H9 (cell line): Measurements from ENCODE around the gene ADARB2. TPM values are rescaled to one million over a fixed set of nuclear protein-coding genes. Genes with fewer than 3 reads are reported as not detected.

ENCODE experiments used
- DNase-seq: peaks from one replicate; pipeline ENCODE4 v3.0.0-alpha.2; 2017
- H2AFZ ChIP-seq: one replicate; pipeline ENCODE4 v1.6.1; 2013; ENCODE audit warnings: mild to moderate bottlenecking, low read length, control low read depth, moderate library complexity
- H2AK5ac ChIP-seq: 2 replicates; pipeline ENCODE4 v1.6.1; 2013; ENCODE audit warnings: low read length, control low read depth, mixed read lengths; ENCODE audit not compliant: insufficient read length
- H2BK120ac ChIP-seq: one replicate; pipeline ENCODE4 v1.6.1; 2013; ENCODE audit warnings: low read depth, mild to moderate bottlenecking, low read length, control low read depth, inconsistent platforms; ENCODE audit not compliant: poor library complexity, severe bottlenecking
- H2BK12ac ChIP-seq: 2 replicates; pipeline ENCODE4 v1.6.1; 2013; ENCODE audit warnings: low read length, control low read depth, mixed read lengths, low read depth; ENCODE audit not compliant: insufficient read length
- H2BK15ac ChIP-seq: 2 replicates; pipeline ENCODE4 v1.6.1; 2013; ENCODE audit warnings: low read depth, low read length, control low read depth
- H2BK20ac ChIP-seq: one replicate; pipeline ENCODE4 v1.6.1; 2013; ENCODE audit warnings: low read depth, mild to moderate bottlenecking, low read length, control low read depth, inconsistent platforms; ENCODE audit not compliant: poor library complexity, severe bottlenecking
- H2BK5ac ChIP-seq: 2 replicates; pipeline ENCODE4 v1.6.1; 2013; ENCODE audit warnings: low read length, control low read depth, mixed read lengths; ENCODE audit not compliant: insufficient read length
- H3K14ac ChIP-seq: 2 replicates; pipeline ENCODE4 v1.6.1; 2013; ENCODE audit warnings: low read length, control low read depth; ENCODE audit not compliant: insufficient read depth
- H3K18ac ChIP-seq: 2 replicates; pipeline ENCODE4 v1.6.1; 2013; ENCODE audit warnings: low read depth, mild to moderate bottlenecking, mixed read lengths, low read length, control low read depth; ENCODE audit not compliant: insufficient read length
- H3K23ac ChIP-seq: 2 replicates; pipeline ENCODE4 v1.6.1; 2013; ENCODE audit warnings: low read length, control low read depth, mixed read lengths, low read depth; ENCODE audit not compliant: insufficient read length
- H3K23me2 ChIP-seq: 2 replicates; pipeline ENCODE4 v1.6.1; 2013; ENCODE audit warnings: low read depth, mild to moderate bottlenecking, mixed read lengths, low read length, control low read depth; ENCODE audit not compliant: insufficient read length, poor library complexity, severe bottlenecking
- H3K27ac ChIP-seq: 2 replicates; pipeline ENCODE4 v1.5.1; 2013; ENCODE audit warnings: low read length, control low read depth, mixed read lengths, low read depth; ENCODE audit not compliant: insufficient read length
- H3K27me3 ChIP-seq: 2 replicates; pipeline ENCODE4 v1.6.1; 2013; ENCODE audit warnings: low read length, control low read depth, inconsistent platforms; ENCODE audit not compliant: insufficient read depth
- H3K4ac ChIP-seq: 2 replicates; pipeline ENCODE4 v1.6.1; 2013; ENCODE audit warnings: low read depth, mild to moderate bottlenecking, control low read depth, inconsistent platforms, low read length, moderate library complexity
- H3K4me1 ChIP-seq: 2 replicates; pipeline ENCODE4 v1.6.1; 2013; ENCODE audit warnings: low read length, control low read depth, inconsistent platforms; ENCODE audit not compliant: insufficient read depth
- H3K4me2 ChIP-seq: 2 replicates; pipeline ENCODE4 v1.6.1; 2013; ENCODE audit warnings: low read length, control low read depth, mixed read lengths; ENCODE audit not compliant: insufficient read length, insufficient read depth
- H3K56ac ChIP-seq: 2 replicates; pipeline ENCODE4 v1.6.1; 2013; ENCODE audit warnings: low read depth, mild to moderate bottlenecking, mixed read lengths, low read length, control low read depth; ENCODE audit not compliant: insufficient read length
- H3K79me1 ChIP-seq: 2 replicates; pipeline ENCODE4 v1.6.1; 2013; ENCODE audit warnings: low read depth, mild to moderate bottlenecking, moderate library complexity, low read length, control low read depth, inconsistent platforms; ENCODE audit not compliant: insufficient read depth, poor library complexity, severe bottlenecking
- H3K79me2 ChIP-seq: 2 replicates; pipeline ENCODE4 v1.6.1; 2013; ENCODE audit warnings: low read length, control low read depth, inconsistent platforms; ENCODE audit not compliant: insufficient read depth
- H3K9ac ChIP-seq: 2 replicates; pipeline ENCODE4 v1.6.1; 2013; ENCODE audit warnings: low read length, control low read depth, mixed read lengths; ENCODE audit not compliant: insufficient read length; ENCODE audit errors: extremely low read depth
- H3K9me3 ChIP-seq: one replicate; pipeline ENCODE4 v1.6.1; 2013; ENCODE audit warnings: low read depth, low read length, inconsistent platforms; ENCODE audit not compliant: control insufficient read depth
- H3T11ph ChIP-seq: one replicate; pipeline ENCODE4 v1.6.1; 2013; ENCODE audit warnings: mild to moderate bottlenecking, low read length, control low read depth, inconsistent platforms
- H4K20me1 ChIP-seq: one replicate; pipeline ENCODE4 v1.6.1; 2013; ENCODE audit not compliant: control insufficient read depth, insufficient read length, insufficient read depth
- H4K5ac ChIP-seq: 2 replicates; pipeline ENCODE4 v1.6.1; 2013; ENCODE audit warnings: low read depth, mild to moderate bottlenecking, mixed read lengths, low read length, control low read depth; ENCODE audit not compliant: insufficient read length
- H4K8ac ChIP-seq: replicated peaks from 2 replicates; pipeline ENCODE4 v1.6.1; 2013; ENCODE audit warnings: low read length, control low read depth, mixed read lengths, low read depth; ENCODE audit not compliant: insufficient read length
- H4K91ac ChIP-seq: 2 replicates; pipeline ENCODE4 v1.6.1; 2013; ENCODE audit warnings: low read depth, mild to moderate bottlenecking, moderate library complexity, mixed read lengths, low read length, control low read depth; ENCODE audit not compliant: insufficient read length
- H3K27ac Mint-ChIP-seq, 3 experiments: 2 replicates in 2 of 3; 3 replicates in 1 of 3; pipeline ENCODE4 v1.8.0; 2020 to 2021; ENCODE audit warnings: mixed read lengths in 3 of 3, mild to moderate bottlenecking in 1 of 3, moderate library complexity in 1 of 3
- H3K27me3 Mint-ChIP-seq: 2 replicates; pipeline ENCODE4 v1.8.0; 2021; ENCODE audit warnings: low read depth, mild to moderate bottlenecking, moderate library complexity, mixed read lengths
- H3K36me3 Mint-ChIP-seq, 3 experiments: 2 replicates in 2 of 3; 3 replicates in 1 of 3; pipeline ENCODE4 v1.8.0; 2020 to 2021; ENCODE audit warnings: low read depth in 3 of 3, mixed read lengths in 3 of 3; ENCODE audit not compliant: insufficient read depth in 1 of 3
- H3K4me1 Mint-ChIP-seq, 2 experiments: 2 replicates each; pipeline ENCODE4 v1.8.0; 2020; ENCODE audit warnings: mixed read lengths in 2 of 2
- H3K4me3 Mint-ChIP-seq, 2 experiments: 2 replicates in 1 of 2; 3 replicates in 1 of 2; pipeline ENCODE4 v1.8.0; 2020 to 2021; ENCODE audit warnings: mild to moderate bottlenecking in 2 of 2, mixed read lengths in 2 of 2, moderate library complexity in 1 of 2
- H3K9me3 Mint-ChIP-seq, 2 experiments: 2 replicates in 1 of 2; 3 replicates in 1 of 2; pipeline ENCODE4 v1.8.0; 2020; ENCODE audit warnings: mild to moderate bottlenecking in 2 of 2, mixed read lengths in 2 of 2, moderate library complexity in 1 of 2
- WGBS: extraction: QIAGEN DNeasy Blood & Tissue Kit; methylation state at CpG from one replicate; pipeline ENCODE4 v1.1.7; 2013; ENCODE audit warnings: missing lambda C conversion rate, low lambda C conversion rate, mixed read lengths; ENCODE audit not compliant: insufficient read length; ENCODE audit errors: extremely low coverage; 5-methylcytosine and 5-hydroxymethylcytosine counted together
- total RNA-seq: library from RNA; stranded (reverse); gene quantifications from 2 replicates; pipeline ENCODE4 v1.2.1, GENCODE V29; 2021
- TF ChIP-seq, protein P1 (sequence below): fragments of 200-600 bp; sonication (generic); conservative IDR thresholded peaks from 3 replicates; pipeline ENCODE4 v1.8.0; 2021; ENCODE audit warnings: antibody characterized with exemption, mild to moderate bottlenecking

ADARB2 gene
- total RNA-seq, 1 experiment from 2014 or later, result 0.87 TPM

DNA sequence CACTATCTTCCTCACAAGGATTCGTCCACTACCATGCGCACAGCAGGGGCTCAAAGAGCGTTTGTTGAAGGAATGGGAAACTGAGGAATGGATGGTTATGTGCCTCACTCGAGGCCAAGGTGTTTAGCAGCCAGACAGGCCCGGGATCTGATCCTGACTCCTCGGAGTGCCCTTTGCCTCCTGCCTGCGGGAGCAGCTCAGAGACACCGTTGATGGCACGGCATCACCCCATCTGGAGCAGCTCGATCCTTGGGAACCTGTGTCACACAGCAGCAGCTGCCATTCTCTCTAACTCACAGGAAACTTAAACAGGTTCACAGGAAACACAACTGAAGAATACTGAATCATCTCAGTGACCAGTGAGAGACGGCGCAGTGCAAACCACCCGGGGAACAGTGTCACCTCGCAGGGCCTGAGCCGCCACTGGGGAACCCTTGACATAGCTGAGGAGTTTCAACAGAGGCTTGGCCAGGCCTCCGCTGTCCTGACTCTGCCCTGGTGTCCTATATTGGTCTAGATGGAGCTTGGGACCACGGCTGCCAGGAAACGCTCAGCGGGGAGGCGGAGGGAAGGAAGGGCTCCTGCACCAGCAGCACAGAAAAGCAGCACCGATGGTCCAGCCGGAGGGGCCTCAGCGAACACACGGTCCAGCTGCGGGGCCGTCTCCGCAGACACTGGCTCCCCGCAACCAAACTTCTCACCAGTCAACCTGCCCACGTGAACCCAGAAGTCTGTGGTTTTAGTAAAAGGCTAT, 169.4 kb downstream of the ADARB2 start:
- H3K27me3 Mint-ChIP-seq, result peaks cover 16% of the 10 kb centered on the region
- TF ChIP-seq, protein P1, sequence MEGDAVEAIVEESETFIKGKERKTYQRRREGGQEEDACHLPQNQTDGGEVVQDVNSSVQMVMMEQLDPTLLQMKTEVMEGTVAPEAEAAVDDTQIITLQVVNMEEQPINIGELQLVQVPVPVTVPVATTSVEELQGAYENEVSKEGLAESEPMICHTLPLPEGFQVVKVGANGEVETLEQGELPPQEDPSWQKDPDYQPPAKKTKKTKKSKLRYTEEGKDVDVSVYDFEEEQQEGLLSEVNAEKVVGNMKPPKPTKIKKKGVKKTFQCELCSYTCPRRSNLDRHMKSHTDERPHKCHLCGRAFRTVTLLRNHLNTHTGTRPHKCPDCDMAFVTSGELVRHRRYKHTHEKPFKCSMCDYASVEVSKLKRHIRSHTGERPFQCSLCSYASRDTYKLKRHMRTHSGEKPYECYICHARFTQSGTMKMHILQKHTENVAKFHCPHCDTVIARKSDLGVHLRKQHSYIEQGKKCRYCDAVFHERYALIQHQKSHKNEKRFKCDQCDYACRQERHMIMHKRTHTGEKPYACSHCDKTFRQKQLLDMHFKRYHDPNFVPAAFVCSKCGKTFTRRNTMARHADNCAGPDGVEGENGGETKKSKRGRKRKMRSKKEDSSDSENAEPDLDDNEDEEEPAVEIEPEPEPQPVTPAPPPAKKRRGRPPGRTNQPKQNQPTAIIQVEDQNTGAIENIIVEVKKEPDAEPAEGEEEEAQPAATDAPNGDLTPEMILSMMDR, result no peak
- no peaks in the 10 kb centered on the region; a peak in 1 of 4 replicates for H3K4me1 Mint-ChIP-seq
- H2BK15ac ChIP-seq, result no peak overlapping the region
- no peak overlapping the region for H2BK20ac ChIP-seq
- no peaks in the 10 kb centered on the region for H3K4me1 ChIP-seq
- H3K36me3 Mint-ChIP-seq, result no peaks in the 10 kb centered on the region
- WGBS, result no CpG with 5 or more reads among the region's 29 CpGs
- H3K23me2 ChIP-seq, result no peaks in the 10 kb centered on the region
- H3K27ac Mint-ChIP-seq, result no peak overlapping the region
- H3K9me3 Mint-ChIP-seq, result no peaks in the 10 kb centered on the region
- no peak overlapping the region for H3K4ac ChIP-seq
- H2BK12ac ChIP-seq, result no peak overlapping the region
- no peak overlapping the region for H3T11ph ChIP-seq
- H3K14ac ChIP-seq, result no peak overlapping the region; the same call in 1 of the 2 replicates
- no peak overlapping the region for H2BK5ac ChIP-seq
- no peak overlapping the region for H2AFZ ChIP-seq
- H3K79me1 ChIP-seq, result no peaks in the 10 kb centered on the region
- H3K18ac ChIP-seq, result peak overlapping the region; percentile 13
- H3K9ac ChIP-seq, result no peak overlapping the region
- H3K27ac ChIP-seq, result no peak overlapping the region
- DNase-seq, result no peak
- no peaks in the 10 kb centered on the region for H3K79me2 ChIP-seq
- no peak overlapping the region for H3K4me3 Mint-ChIP-seq
- no peak overlapping the region for H3K4me2 ChIP-seq
- H3K27me3 ChIP-seq, result no peaks in the 10 kb centered on the region
- H4K20me1 ChIP-seq, result no peaks in the 10 kb centered on the region
- no peak overlapping the region for H3K56ac ChIP-seq
- no peak overlapping the region for H4K91ac ChIP-seq
- no peak overlapping the region for H3K23ac ChIP-seq
- H4K5ac ChIP-seq, result no peak overlapping the region
- no peak overlapping the region for H2BK120ac ChIP-seq
- no peak overlapping the region for H4K8ac ChIP-seq
- H2AK5ac ChIP-seq, result no peak overlapping the region
- no peaks in the 10 kb centered on the region for H3K9me3 ChIP-seq
